Measurements from ENCODE around the gene ZEB1. TPM values are rescaled to one million over a fixed set of nuclear protein-coding genes. Genes with fewer than 3 reads are reported as not detected.

ZEB1 gene
- total and polyA plus RNA-seq, 2 of the 8 experiments (the other 6 are each of a cell fraction or from before 2014, with no cell fraction given) = 0.08 to 0.15 TPM

DNA sequence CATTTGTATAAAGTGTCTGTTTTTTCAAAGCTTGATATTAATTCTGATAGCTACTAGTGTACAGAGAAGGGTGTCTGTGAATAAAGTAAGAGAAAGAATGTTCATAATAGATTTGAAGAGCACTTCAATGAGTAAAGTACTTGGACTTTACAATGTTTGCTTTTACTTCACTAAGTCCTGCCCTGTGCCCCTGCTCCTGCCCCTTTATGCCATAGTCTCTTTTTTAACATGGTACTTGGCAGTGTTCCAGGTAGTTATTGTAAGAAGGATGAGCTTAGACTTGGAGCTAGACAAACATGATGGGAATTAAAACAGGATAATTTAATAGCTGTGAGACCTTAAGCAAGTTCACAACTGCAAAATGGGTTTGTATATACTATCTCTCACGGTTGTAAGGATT is 41.0 kb downstream of the ZEB1 start:
- Histone ChIP-seq H2AFZ (ENCODE audit: low read length) (no peak overlapping the region), H3K9me3 (ENCODE audit: insufficient read depth in 2 of 2, low read depth in 1 of 2, low read length in 1 of 2) (peaks cover 0 to 27% of the 10 kb centered on the region in 2 experiments; a peak in 2 of 4 replicates), H4K91ac (replicated peaks; ENCODE audit: insufficient read length, low read length) (no peak overlapping the region), H3K14ac (ENCODE audit: insufficient read length) (no peak overlapping the region), H3K4ac (replicated peaks; ENCODE audit: insufficient read length, low read depth, low read length) (no peak overlapping the region), H3K36me3 (ENCODE audit: control insufficient read depth in 2 of 4, insufficient read depth in 4 of 4, low read length in 3 of 4) (peaks cover 0 to 9% (median 0%) of the 10 kb centered on the region in 4 experiments; a peak in 1 of 8 replicates), H2AK5ac (ENCODE audit: low read depth, low read length) (no peak overlapping the region), H3K4me3 (ENCODE audit: extremely low read depth in 1 of 4, insufficient read depth in 2 of 4, low read depth in 3 of 4, low read length in 4 of 4) (no peak overlapping the region), H2BK120ac (replicated peaks; ENCODE audit: low read depth, low read length) (no peak overlapping the region), H2BK20ac (ENCODE audit: low read length) (no peak overlapping the region), H4K5ac (ENCODE audit: insufficient read length, low read depth, low read length) (no peak overlapping the region), H2BK12ac (ENCODE audit: low read depth, low read length) (no peak overlapping the region), H3K79me1 (ENCODE audit: low read depth, low read length) (no peaks in the 10 kb centered on the region), H3K27ac (ENCODE audit: low read depth, low read length) (no peak overlapping the region), H3K23me2 (ENCODE audit: low read depth, low read length) (no peaks in the 10 kb centered on the region), H3K18ac (ENCODE audit: extremely low read depth, low read length) (no peak overlapping the region), H3K79me2 (ENCODE audit: control insufficient read depth in 1 of 2, insufficient read depth in 2 of 2, low read length in 2 of 2) (no peaks in the 10 kb centered on the region), H3K9ac (replicated peaks in 1 of 4; ENCODE audit: extremely low read depth in 1 of 4, low read depth in 3 of 4, low read length in 3 of 4) (no peak overlapping the region), H2BK5ac (ENCODE audit: low read depth, low read length) (no peak overlapping the region), H3K23ac (ENCODE audit: insufficient read length) (no peak overlapping the region), H3K56ac (replicated peaks; ENCODE audit: insufficient read length, low read depth, low read length) (no peak overlapping the region), H4K20me1 (replicated peaks in 1 of 2; ENCODE audit: control insufficient read depth in 1 of 2, insufficient read depth in 2 of 2, low read length in 2 of 2) (no peaks in the 10 kb centered on the region), H3K4me1 (replicated peaks in 1 of 4; ENCODE audit: control insufficient read depth in 3 of 4, insufficient read depth in 4 of 4, low read length in 3 of 4) (no peaks in the 10 kb centered on the region), H2BK15ac (ENCODE audit: low read length) (no peak overlapping the region), H4K8ac (ENCODE audit: extremely low read depth, insufficient read depth, low read length) (no peak overlapping the region), H3K4me2 (ENCODE audit: insufficient read depth in 1 of 2, low read depth in 2 of 2, low read length in 2 of 2) (no peak overlapping the region), H3K27me3 (replicated peaks in 1 of 4; ENCODE audit: control insufficient read depth in 3 of 4, extremely low read depth in 1 of 4, insufficient read depth in 3 of 4, low read length in 3 of 4) (no peaks in the 10 kb centered on the region)
- FAIRE-seq = no peak
- CTCF ChIA-PET (ENCODE audit: partially characterized antibody) = no interaction called here
- TF ChIP-seq CTBP2 (IDR thresholded peaks at IDR 0.05; ENCODE audit: borderline replicate concordance, insufficient read depth, insufficient read length, low read length) = no peak
- TF ChIP-seq BCL11A (IDR thresholded peaks at IDR 0.05; ENCODE audit: low read depth in 2 of 2, low read length in 2 of 2) = no peak
- no peak for TF ChIP-seq EP300 (IDR thresholded peaks at IDR 0.05; ENCODE audit: borderline replicate concordance in 1 of 2, low read depth in 2 of 2, low read length in 2 of 2)
- TF ChIP-seq, protein P1, sequence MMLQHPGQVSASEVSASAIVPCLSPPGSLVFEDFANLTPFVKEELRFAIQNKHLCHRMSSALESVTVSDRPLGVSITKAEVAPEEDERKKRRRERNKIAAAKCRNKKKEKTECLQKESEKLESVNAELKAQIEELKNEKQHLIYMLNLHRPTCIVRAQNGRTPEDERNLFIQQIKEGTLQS (IDR thresholded peaks at IDR 0.05; ENCODE audit: insufficient read depth, low read depth, low read length) = no peak
- no peak for TF ChIP-seq SP4 (IDR thresholded peaks at IDR 0.05; ENCODE audit: low read length)
- TF ChIP-seq KDM4A (IDR thresholded peaks at IDR 0.05; ENCODE audit: low read depth, low read length, severe bottlenecking) = no peak
- TF ChIP-seq KDM5A (IDR thresholded peaks at IDR 0.05; ENCODE audit: low read length) = no peak
- TF ChIP-seq SP1 (IDR thresholded peaks at IDR 0.05; ENCODE audit: low read depth, low read length) = no peak
- TF ChIP-seq ASH2L (IDR thresholded peaks at IDR 0.05; ENCODE audit: low read length) = no peak
- DNase-seq (ENCODE audit: low read depth in 1 of 2, low spot score in 2 of 2) = no peak
- 95% methylated on average over 1 of the region's 1 CpG; no CpG with 5 or more reads in 1 of the 2 experiments for WGBS, 2 experiments (ENCODE audit: extremely low coverage in 1 of 2, insufficient coverage in 1 of 2, insufficient read length in 1 of 2, insufficient replicate concordance in 2 of 2, low coverage in 1 of 2, low lambda C conversion rate in 2 of 2, missing lambda C conversion rate in 1 of 2)
- POLR2A ChIA-PET (ENCODE audit: partially characterized antibody) = no interaction called here
